HG03342 (cell line): ENCODE results near the gene POLA1.

Source experiments
- ATAC-seq: cut with Tn5 transposase; IDR thresholded peaks from one replicate; pipeline ENCODE4 v1.9.1; 2021; ENCODE audit warnings: mild to moderate bottlenecking, moderate library complexity; ENCODE audit not compliant: unreplicated experiment

The POLA1 gene

GRCh38 chrX:24965372-24965771 is 271.7 kb downstream of the POLA1 start:
- ATAC-seq = no peak

GRCh38 chrX:24969812-24970211 is 276.1 kb downstream of the POLA1 start:
- no peak for ATAC-seq

- no peak for ATAC-seq
Observed at GRCh38 chrX:24979081-24979480, 285.4 kb downstream of the POLA1 start.

GRCh38 chrX:24981030-24981429 is 287.3 kb downstream of the POLA1 start:
- no peak for ATAC-seq

- no peak for ATAC-seq
Observed at GRCh38 chrX:24982306-24982965, 288.7 kb downstream of the POLA1 start.

GRCh38 chrX:24983931-24984330 is 290.2 kb downstream of the POLA1 start:
- no peak for ATAC-seq

- ATAC-seq = no peak
Observed at GRCh38 chrX:24985120-24985519, 291.4 kb downstream of the POLA1 start.

- no peak for ATAC-seq
Observed at GRCh38 chrX:24987731-24988130, 294.0 kb downstream of the POLA1 start.

GRCh38 chrX:24988314-24988713 is 294.6 kb downstream of the POLA1 start:
- no peak for ATAC-seq

GRCh38 chrX:24990535-24990934 is 296.8 kb downstream of the POLA1 start:
- no peak for ATAC-seq

GRCh38 chrX:24993879-24994278 is 300.2 kb downstream of the POLA1 start:
- ATAC-seq = no peak

GRCh38 chrX:24996096-24996709 is 302.5 kb downstream of the POLA1 start:
- ATAC-seq = no peak

GRCh38 chrX:24999511-24999910 is 305.8 kb downstream of the POLA1 start:
- no peak for ATAC-seq

- ATAC-seq = no peak
Observed at GRCh38 chrX:25001808-25002660, 308.3 kb downstream of the POLA1 start.

- no peak for ATAC-seq
Observed at GRCh38 chrX:25002661-25003020, 308.9 kb downstream of the POLA1 start.

GRCh38 chrX:25003066-25003849 is 309.5 kb downstream of the POLA1 start:
- ATAC-seq = no peak

GRCh38 chrX:25004040-25004439 is 310.3 kb downstream of the POLA1 start:
- ATAC-seq = no peak

GRCh38 chrX:25004485-25005032 is 310.8 kb downstream of the POLA1 start:
- no peak for ATAC-seq

GRCh38 chrX:25005034-25005381 is 311.3 kb downstream of the POLA1 start:
- ATAC-seq = no peak

- ATAC-seq = no peak
Observed at GRCh38 chrX:25005382-25006185, 311.9 kb downstream of the POLA1 start.
